ENCODE data around the gene CST4.
"Not testable (repeated sequence)": the region's sequence is repeated elsewhere in the genome, so short reads cannot be mapped to it uniquely, and the experiment has no call there.

CST4 gene, protein sequence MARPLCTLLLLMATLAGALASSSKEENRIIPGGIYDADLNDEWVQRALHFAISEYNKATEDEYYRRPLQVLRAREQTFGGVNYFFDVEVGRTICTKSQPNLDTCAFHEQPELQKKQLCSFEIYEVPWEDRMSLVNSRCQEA

DNA sequence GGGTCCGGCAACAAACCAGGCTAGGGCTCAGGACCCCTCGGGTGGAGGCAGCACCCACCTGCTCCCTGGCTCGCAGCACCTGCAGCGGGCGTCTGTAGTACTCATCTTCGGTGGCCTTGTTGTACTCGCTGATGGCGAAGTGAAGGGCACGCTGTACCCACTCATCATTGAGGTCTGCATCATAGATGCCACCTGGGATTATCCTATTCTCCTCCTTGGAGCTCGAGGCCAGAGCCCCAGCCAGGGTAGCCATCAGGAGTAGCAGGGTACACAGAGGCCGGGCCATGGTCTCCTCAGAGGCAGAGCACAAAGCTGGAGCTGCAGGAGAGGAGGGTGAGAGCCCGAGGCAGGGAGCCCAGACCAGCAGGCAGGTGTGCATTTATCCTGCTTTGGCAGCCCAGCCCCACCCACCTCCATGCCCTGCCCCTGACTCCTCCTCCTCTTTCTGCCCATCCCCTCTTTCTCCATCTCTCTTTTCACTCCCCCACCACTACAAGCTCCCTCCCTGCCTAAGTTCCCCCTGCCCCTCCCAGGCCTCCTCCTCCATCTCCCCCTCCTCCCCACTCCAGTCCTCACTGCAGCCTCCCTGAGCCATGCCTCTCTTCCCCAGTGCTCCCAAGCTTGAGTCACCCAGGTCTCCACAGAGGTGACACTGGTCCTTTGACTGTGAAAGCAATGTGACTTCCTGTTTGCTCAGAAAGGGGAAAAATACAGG lies at the start of gene CST4:
TSS of gene CST4 (minus strand) at position 355 of the 715 bp plus-strand sequence. CDS start at position 286, 69 bp downstream.
- not testable (repeated sequence) for DNase-seq

DNA sequence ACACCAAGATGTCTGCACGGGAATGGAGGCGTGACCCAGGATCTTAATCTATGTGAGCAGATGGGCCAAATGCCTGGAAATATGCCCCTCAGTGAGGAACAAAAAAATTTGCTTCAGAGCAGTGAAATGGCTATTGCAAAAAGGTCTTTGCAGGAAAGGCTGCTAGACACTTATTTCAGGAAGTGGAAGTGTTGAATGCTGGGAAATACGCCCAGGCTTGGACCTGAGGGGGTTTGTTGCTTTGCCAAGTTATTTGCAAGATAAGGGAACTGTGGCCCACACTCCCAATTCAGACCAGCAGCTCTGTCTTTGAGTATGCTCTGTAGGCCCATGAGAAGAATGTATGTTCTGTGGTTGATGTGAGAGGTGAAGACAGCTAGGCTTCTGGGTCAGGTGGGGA lies 46.6 kb upstream of the CST4 start:
- DNase-seq: not testable (repeated sequence)

DNA sequence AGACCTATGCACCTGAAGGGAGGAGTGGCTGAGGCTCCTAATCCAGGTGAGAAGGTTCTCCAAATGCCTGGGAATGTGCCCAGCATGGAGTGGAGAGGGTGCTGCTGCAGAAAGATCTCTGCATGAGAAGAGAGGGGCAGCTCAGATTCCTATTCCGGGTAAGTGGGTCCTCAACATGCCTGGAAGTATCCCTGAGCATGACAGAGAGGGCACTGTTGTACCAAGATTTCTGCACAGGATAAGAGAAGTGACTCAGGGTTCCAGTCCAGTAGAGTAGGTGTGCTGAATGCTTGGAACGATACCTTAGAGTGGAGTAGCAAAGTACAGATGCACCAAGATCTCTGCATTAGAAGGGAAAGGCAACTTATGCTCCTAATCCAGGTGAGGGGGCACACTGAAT lies 46.1 kb upstream of the CST4 start:
- DNase-seq: not testable (repeated sequence)

DNA sequence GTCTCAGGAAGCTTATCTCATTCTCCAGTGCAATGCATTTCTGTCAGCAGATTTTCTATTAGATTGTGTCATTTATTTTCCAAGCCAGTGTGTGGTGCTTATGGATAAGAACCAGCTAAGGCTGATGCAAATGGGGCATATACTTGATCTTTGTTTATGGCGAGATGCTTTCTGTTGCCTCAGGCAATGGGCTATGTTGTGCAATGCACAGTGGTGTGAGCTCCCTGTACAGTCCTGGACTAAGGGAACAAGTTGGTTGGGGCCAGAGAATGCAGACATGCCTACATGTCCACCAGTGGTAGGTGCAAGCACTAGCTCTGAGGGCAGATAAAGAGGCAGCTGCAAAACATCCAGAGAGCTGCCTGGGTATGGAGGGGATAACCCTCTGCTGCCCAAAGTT lies 45.6 kb upstream of the CST4 start:
- not testable (repeated sequence) for DNase-seq

DNA sequence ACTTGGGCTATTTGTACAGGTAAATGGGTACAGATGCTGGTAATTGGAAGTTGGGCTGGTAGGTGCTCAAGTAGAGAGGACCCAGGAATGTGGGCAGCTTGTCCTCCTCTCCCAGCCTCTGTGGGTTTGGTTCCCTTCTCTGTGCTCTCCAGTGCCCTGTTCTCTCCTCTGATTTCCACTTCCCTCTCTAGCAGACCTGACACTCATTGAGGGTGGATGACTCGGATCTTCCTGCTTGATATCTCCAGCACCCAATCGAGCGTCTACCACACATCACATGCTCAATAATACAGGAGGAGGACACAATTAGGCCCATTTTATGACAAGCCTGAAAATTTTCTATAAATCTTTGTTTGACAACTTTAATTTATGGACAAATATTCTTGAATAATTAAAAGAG lies 38.2 kb upstream of the CST4 start:
- DNase-seq: no peak

DNA sequence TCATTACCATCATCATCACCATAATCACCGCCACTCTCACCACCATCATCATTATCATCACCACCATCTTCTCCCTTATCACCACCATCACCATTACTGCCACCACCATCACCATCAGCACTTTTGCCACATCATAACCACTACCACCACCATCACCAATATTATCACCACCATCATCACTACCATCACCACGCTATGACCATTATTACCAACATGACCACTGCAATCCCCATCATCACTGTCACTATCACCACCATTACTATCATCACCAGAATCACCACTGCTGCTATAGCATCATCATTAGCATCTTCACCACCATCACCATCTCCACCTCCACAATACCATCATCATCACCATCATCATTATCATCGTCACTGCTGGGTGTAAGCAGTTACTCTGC lies 36.3 kb upstream of the CST4 start:
- no peak for DNase-seq

DNA sequence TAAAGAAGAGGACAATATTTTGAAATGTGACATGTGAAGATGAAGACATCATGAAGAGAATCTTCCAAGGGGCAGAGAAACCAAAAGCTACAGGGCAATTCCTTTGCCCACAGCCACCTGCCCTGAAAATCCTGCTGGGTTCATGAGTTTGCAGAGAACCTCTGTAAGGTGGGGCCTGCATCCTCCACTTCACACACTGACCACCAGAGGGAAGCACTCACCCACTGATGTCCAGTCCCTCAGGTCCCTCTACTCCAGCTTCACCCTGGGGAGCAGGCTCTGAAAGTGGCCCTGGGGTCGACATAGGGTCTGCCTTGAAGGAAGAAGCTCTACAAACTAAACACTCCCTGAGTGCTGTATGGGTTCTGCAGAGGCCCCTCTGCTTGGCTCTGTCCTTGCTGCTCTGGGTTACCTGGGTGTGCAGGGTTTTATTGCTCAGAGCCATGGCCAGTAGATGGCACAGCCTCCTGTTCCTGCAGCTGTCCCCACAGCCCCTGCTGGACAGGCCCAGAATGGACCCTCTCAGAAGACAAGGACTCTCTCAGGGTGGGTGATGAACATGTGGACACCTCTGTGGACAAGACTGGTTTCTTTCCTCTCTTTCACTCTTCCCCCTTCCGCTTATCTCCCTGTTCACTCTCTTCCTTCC lies 34.9 kb upstream of the CST4 start:
- not testable (repeated sequence) for DNase-seq

DNA sequence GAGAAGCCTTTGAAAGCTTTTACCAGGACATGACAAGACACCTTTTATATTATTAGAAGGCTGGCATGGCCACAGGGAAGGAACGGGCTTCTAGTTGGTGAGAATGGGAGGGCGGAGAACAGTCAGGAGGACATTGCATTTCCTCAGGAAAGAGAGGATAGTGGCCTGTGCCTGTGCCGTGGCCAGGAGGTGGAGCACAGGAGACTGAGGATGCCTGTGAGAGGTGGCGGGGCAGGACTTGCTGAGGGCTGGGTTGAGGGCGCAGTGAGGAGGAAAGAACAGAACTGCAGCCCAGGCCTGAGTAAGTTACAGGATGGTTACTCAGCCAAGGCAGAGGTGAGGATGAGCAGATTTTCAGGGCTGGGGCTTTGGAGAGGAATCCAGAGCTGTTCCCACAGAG lies 34.0 kb upstream of the CST4 start:
- not testable (repeated sequence) for DNase-seq

DNA sequence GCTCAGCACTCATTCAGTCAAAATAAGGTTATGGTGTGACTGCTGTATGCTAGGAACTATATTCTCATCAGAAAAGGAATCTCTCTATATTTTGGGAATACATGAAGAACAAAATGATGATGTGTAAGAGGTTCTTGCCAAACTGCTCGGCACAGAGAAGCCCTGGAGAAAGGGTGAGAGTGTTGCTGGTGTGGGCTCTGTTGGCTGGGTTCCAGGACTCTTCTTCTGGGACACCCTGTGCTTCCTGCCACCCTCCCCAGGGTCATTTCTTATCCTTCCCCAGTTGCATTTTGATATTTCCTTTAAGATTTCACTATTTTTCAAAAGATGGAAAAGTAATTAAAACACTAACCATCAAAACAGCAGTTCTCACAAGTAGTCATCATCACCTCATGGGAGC lies 33.1 kb upstream of the CST4 start:
- no peak for DNase-seq

DNA sequence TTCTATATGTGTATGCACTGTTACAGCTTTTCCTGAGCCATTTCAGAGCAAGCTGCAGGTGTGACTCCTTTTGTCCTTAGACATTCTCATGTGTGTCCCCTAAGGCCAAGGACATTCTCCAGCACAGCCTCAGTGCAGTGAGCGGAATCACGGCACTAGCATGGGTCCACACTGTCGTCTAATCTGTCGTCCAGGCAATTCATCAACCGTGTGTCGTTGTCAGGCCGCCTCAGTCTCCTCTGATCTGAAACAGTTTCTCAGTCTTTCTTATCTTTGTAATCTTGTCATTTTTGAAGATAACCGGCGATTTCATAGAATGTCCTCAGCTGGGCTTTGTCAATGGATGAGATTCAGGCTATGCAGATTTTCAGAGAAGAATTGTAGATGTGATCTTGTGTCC lies 30.5 kb upstream of the CST4 start:
- DNase-seq: not testable (repeated sequence)

DNA sequence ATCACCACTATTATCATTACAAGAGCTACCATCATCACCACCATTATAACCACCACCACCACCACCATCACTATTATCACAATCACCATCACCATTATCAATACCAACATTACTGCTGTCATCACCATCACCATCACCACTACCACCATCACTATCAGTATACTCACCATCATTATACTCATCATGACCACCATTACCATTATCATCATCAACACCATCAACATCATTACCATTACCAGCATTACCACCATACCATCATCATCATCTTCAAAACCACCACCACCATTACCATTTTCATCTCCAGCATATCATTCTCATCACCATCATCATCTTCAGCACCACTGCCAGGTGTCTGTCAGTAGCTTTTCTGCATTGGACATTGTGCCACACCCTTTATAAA lies 22.9 kb upstream of the CST4 start:
- not testable (repeated sequence) for DNase-seq

DNA sequence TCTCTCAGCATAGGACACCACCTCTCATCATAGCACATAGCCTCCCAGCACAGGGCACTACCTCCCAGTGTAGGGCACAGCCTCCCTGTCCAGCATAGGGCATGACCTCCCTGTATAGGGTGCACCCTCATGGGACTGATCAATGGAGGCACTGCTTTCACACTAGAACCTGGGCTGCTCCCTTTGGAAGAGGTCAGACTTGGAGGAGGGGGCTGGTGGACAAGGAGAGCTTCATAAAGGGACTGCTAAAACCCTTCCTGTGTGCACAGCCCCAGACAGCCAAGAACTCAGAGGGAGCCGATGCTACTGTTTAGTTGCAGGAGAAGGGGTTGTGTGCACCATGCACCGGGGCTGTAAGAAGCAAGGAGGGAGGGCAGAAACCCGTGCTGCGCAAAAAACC lies 21.9 kb upstream of the CST4 start:
- no peak for DNase-seq

DNA sequence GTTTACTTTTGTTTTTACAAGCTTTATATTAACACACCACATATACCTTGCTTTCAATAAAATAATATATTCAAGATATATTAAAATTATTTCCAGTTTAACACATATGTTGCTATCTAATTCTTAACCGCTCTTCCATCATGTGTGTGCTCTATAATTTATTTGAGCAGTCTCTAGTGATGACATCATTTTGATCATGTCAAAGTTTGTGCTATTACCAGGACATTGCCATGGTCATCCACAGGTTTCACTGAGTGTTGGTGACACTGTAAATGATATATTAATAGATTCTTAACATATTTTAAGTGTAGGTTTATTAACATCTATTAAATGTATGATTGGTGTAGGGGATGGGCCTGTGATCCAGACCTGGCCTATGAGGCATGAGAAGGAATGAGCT lies 17.1 kb upstream of the CST4 start:
- no peak for DNase-seq

DNA sequence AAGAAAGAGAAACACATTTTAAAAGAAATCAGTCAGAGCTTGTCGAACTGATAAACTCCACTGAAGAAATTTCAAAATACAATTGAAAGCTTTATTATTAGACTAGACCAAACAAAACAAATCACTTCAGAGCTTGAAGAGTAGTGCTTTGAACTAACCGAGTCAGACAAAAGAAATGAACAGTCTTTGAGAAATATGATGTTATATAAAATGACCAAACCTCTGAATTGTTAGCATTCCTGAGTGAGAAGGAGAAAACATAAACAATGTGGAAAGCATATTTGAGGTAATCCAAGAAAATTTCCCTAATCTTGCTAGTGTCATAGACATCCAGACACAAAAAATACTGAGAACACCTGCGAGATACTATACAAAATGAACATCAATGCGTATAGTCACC lies 13.2 kb upstream of the CST4 start:
- DNase-seq: no peak

DNA sequence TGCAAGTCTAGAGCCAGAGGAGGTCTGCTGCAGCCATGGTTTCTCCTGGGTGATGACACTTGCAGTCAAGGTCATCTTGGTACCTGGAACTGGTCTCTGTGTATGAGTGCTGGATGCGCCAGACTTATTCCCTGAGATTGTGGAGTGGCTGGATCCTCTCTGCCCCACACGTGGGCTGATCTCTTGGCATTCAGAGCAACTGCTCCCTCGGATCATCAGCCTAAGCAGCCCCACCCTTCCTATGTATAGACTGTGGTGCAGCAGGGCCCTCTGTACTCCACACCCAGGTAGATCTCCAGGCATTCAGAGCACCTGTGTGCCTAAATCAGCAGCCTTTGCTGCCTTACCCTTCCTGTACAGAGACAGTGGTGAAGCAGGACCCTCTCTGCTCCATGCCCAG lies 12.1 kb upstream of the CST4 start:
- no peak for DNase-seq

DNA sequence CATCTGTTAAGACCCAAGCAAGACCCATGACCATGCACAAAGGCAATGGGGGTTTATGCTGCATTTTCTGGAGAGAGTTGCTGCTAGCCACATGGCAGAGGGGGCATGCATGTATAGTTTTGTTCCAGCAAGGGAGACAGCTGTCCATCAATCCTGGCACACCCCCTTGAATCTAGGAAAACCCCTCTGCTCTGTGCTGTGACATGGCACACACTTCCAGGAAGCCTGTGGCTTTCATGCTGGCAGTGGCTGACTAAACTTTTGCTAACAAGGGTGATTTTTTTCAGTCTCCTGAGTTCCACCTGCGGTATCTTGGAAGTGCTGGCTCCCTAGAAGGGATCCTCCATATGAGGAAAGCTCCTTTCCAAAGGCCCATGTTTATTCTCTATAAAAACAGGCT lies 9.1 kb upstream of the CST4 start:
- no peak for DNase-seq

DNA sequence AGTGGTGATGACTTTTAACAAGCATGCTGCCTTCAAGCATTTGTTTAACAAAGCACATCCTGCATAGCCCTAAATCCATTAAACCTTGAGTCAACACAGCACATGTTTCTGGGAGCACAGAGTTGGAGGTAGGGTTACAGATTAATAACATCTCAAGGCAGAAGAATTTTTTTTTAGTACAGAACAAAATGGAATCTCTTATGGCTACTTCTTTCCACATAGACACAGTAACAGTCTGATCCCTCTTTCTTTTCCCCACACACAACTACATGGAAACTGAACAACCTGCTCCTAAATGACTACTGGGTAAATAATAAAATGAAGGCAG lies 6.2 kb upstream of the CST4 start:
- DNase-seq: not testable (repeated sequence)

DNA sequence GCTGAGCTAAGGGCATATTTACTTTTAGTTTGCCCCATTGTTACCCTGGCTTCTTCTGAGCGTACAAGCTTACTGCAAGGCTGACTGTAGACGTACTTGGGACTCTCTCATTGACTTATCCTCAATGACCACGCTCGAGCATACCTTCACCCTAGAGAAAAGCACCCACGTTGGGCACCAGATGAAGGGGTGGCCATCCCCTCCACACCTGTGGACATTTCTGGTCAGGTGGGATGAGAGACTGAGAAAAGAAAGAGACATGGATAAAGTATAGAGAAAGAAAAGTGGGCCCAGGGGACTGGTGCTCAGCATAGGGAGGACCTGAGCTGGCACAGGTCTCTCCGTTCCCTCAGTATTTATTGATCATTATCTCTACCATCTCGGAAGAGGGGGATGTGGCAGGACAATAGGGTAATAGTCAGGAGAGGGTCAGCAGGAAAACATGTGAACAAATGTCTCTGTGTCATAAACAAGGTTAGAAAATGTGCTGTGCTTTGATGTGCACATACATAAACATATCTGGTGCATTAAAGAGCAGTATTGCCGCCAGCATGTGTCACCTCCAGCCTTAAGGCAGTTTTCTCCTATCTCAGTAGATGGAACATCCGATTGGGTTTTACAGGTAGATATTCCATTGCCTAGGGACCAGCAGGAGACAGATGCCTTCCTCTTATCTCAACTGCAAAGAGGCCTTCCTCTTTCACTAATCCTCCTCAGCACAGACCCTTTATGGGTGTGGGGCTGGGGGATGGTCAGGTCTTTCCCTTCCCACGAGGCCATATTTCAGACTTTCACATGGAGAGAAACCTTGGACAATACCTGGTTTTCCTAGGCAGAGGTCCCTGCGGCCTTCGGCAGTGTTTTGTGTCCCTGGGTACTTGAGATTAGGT lies 5.6 kb upstream of the CST4 start:
- DNase-seq: not testable (repeated sequence)

DNA sequence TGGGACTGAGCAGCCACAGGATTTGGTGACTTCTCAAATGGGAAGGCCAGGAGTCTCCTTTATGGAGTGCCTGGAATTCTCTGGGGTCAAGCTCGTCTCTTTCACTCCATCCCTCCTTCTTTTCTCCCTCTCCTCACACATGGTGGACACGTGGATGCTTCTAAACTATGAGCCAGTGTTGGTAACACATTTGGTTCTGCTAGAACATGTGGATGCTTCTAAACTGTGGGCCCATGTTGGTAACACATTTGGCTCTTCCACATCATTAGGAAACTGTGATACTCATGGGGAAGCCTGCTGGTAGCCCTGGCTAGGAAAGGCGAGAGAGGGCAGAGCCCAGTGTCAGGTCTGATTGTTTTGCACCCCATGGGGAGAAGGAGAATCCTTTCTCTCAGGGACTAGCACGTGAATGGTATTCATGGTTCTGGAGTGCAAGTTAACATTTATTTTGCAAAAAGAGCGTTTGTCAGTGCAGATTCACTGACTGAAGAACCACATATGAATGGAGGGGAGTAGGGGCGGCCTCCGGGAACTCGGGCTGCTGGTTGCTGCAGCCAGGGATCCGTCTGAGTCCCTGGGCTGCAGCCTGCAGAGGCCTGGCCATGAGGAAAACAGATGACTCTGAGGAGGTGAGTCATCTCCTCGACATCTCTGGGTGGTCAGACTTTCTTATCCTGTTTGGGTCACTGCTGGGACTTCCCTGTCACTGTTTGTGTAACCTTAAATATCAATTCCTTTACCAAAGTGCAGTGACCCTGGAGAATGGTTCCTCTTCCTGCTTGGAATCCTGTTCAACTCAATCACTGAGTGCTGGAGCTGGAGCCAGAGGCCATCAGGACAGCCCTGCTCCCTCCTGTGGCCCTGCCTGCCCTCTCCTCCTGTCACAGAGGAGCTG lies 4.1 kb upstream of the CST4 start:
- DNase-seq: not testable (repeated sequence)

DNA sequence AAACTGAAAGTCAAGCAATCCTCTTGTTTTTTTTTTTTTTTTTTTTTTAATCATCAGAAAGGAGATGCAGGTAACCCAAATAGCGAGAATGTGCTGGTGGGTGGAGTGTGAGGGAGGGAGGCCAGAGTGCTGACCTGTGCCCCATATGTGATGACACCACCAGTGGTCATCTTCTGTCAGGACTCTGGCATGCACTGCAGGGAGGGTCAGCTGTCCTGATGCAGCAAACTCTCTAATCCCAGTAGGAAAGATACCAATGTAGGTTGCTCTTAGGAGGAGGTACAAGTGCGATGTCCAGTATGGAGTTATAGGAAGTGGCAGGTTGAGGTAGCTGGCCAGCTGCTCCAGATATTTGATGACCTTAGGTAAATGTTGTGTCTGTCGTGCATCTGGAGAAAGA lies 2.8 kb upstream of the CST4 start:
- DNase-seq: no peak

DNA sequence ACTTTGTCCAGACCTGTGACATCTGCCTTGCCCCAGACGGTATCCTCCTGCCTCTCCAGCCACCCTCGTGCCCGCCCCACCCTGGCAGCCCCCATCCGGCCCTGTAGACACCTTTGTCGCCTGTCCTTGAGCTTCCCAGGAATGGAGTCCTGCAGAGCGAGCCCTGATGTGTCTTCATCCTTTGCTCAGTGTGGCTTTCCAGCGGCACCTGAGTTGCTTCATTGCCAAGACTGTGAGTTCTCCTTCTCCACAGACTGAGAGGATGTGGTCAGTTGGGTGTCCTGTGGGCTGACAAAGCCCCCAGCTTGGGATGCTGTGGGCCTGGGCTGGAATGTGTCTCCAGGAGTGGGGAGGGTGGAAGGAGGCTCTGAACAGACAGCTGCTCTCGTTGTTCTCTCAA lies 1.7 kb upstream of the CST4 start:
- DNase-seq: no peak

DNA sequence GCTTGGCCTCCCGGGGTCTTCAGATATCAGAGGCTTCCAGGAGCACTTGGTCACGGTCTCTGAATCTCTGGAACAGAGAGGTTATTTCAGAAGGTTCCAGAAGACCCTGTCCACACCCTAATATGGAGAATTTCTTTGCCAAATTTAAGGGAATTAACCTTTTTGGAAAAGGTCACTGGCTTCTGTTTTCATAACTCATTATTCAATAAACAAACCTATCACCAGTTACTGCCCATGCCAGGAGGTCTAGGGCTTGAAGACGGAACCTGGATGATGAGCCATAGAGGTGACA lies 507 bp upstream of the CST4 start:
- no peak for DNase-seq

DNA sequence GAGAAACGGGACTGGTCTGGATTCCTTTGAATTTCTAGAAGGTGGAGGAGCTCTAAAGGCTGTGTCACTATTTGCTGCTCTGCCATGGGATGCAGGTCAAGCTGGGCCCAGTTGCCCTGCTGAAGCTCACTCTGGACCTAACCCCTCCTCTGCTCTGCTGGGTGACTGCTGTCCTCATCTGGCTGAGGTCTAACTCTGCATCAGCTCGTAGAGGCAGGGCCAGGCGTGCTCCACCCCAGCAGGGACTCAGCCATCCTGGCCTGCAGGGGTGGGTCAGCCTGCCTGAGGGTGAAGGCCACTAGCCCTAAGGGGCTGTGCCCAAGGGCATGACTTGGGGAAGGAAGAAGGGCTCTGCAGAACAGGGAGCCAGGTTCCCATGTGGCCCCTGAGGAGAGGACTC lies 852 bp downstream of the CST4 start:
- DNase-seq: no peak

All from NCI-H446 treated with DMSO at 0.1 percent for 48 hours (cell line).